Activated B cell treated with CpG ODN at 0.5 μM for 24 hours (primary cell): Measurements from ENCODE around the gene GLMP. TPM values are rescaled to one million over a fixed set of nuclear protein-coding genes. Genes with fewer than 3 reads are reported as not detected.

Experiments
- ATAC-seq: fragments of 200-7000 bp; cut with Tn5 transposase; one replicate; pipeline ENCODE4 v1.10.0; 2021; ENCODE audit warnings: low read depth, mild to moderate bottlenecking, moderate library complexity
- CTCF ChIA-PET: fragments of 350-600 bp; sonication (Branson Sonifier 250); formaldehyde crosslinking; loops from one replicate; lab custom pipeline; 2021; ENCODE audit warnings: antibody characterized with exemption; lab: Charles Lee
- POLR2A ChIA-PET: fragments of 350-600 bp; sonication (Branson Sonifier 250); formaldehyde crosslinking; loops from one replicate; lab custom pipeline; 2021; ENCODE audit warnings: antibody characterized with exemption; lab: Charles Lee
- DNase-seq: peaks from one replicate; pipeline ENCODE4 v3.0.0; 2022
- H3K27ac Mint-ChIP-seq: one replicate; pipeline ENCODE4 v1.8.0; 2020; ENCODE audit warnings: mixed read lengths
- H3K27me3 Mint-ChIP-seq: one replicate; pipeline ENCODE4 v1.8.0; 2021; ENCODE audit warnings: mixed read lengths
- H3K36me3 Mint-ChIP-seq: one replicate; pipeline ENCODE4 v1.8.0; 2021; ENCODE audit warnings: low read depth, mixed read lengths
- H3K4me1 Mint-ChIP-seq: one replicate; pipeline ENCODE4 v1.8.0; 2021; ENCODE audit warnings: mixed read lengths
- H3K4me3 Mint-ChIP-seq: one replicate; pipeline ENCODE4 v1.8.0; 2020; ENCODE audit warnings: mild to moderate bottlenecking, mixed read lengths
- H3K9me3 Mint-ChIP-seq: one replicate; pipeline ENCODE4 v1.8.0; 2020; ENCODE audit warnings: mixed read lengths
- CTCF ChIP-seq: fragments of 200-600 bp; IDR thresholded peaks from one replicate; pipeline ENCODE4 v1.8.0; 2022; ENCODE audit warnings: antibody characterized with exemption, mild to moderate bottlenecking
- intact Hi-C: fragments of 100-400 bp; cut with micrococcal nuclease; formaldehyde crosslinking; loops from one replicate; pipeline ENCODE4 v1.15.1; 2024
- total RNA-seq: library from RNA; stranded (reverse); gene quantifications from 2 replicates; pipeline ENCODE4 v1.2.3, GENCODE V29; 2022

GLMP gene
- total RNA-seq, 1 donor from 2014 or later: 15.9 TPM

- TF ChIP-seq CTCF: no peak
- Mint-ChIP-seq H3K4me1 (peaks cover 40% of the 10 kb centered on the region), H3K27ac (no peak overlapping the region), H3K9me3 (no peaks in the 10 kb centered on the region), H3K4me3 (no peak overlapping the region), H3K36me3 (peaks cover 54% of the 10 kb centered on the region), H3K27me3 (no peaks in the 10 kb centered on the region)
- DNase-seq (no peak), ATAC-seq (no peak)
- ChIA-PET POLR2A (interaction anchor here (0.6 kb wide), 1 partner anchor 438 kb away, joined by 4 read pairs; no protein-coding TSS in a partner anchor), CTCF (interaction anchor here (0.9 kb wide), 1 partner anchor 290 kb away, joined by 3 read pairs; no protein-coding TSS in a partner anchor)
- intact Hi-C loops: loop anchor here (5.0 kb wide), 2 partner anchors 37 to 68 kb away; partner anchors contain the start of gene PMF1
Measured at GRCh38 chr1:156279837-156280236, 15.6 kb downstream of the GLMP start.

GRCh38 chr1:156276966-156277381 lies 18.5 kb downstream of the GLMP start:
- DNase-seq: no peak
- Mint-ChIP-seq H3K4me1 (peaks cover 18% of the 10 kb centered on the region), H3K36me3 (peaks cover 74% of the 10 kb centered on the region), H3K27me3 (no peaks in the 10 kb centered on the region), H3K27ac (no peak overlapping the region), H3K9me3 (no peaks in the 10 kb centered on the region), H3K4me3 (no peak overlapping the region)
- ChIA-PET CTCF (no interaction called here), POLR2A (no interaction called here)
- intact Hi-C loops: no loop called here
- ATAC-seq: no peak
- no peak for TF ChIP-seq CTCF

- Mint-ChIP-seq H3K4me3 (no peak overlapping the region), H3K27ac (no peak overlapping the region), H3K4me1 (peaks cover 15% of the 10 kb centered on the region), H3K36me3 (peaks cover 78% of the 10 kb centered on the region), H3K27me3 (no peaks in the 10 kb centered on the region), H3K9me3 (no peaks in the 10 kb centered on the region)
- intact Hi-C loops: no loop called here
- ChIA-PET CTCF (no interaction called here), POLR2A (interaction anchor here (0.7 kb wide), 1 partner anchor 293 kb away, joined by 6 read pairs; no protein-coding TSS in a partner anchor)
- ATAC-seq (no peak), DNase-seq (no peak)
- TF ChIP-seq CTCF: no peak
Measured at GRCh38 chr1:156276532-156276931, 18.9 kb downstream of the GLMP start.

- Mint-ChIP-seq H3K27me3 (no peaks in the 10 kb centered on the region), H3K27ac (no peak overlapping the region), H3K4me1 (no peaks in the 10 kb centered on the region), H3K36me3 (peaks cover 87% of the 10 kb centered on the region), H3K4me3 (no peak overlapping the region), H3K9me3 (no peaks in the 10 kb centered on the region)
- no peak for TF ChIP-seq CTCF
- CTCF ChIA-PET: no interaction called here
- POLR2A ChIA-PET: interaction anchor here (0.7 to 1.3 kb wide), 2 partner anchors 49 to 57 kb away, joined by 3 to 4 read pairs; partner anchors contain the start of gene PMF1
- DNase-seq (no peak), ATAC-seq (no peak)
- intact Hi-C loops: no loop called here
Measured at GRCh38 chr1:156270314-156270713, 25.2 kb downstream of the GLMP start.

GRCh38 chr1:156268336-156268735 lies 27.1 kb downstream of the GLMP start:
- intact Hi-C loops: no loop called here
- CTCF ChIA-PET: no interaction called here
- TF ChIP-seq CTCF: no peak
- no peak for ATAC-seq
- Mint-ChIP-seq H3K36me3 (peaks cover 85% of the 10 kb centered on the region), H3K27me3 (no peaks in the 10 kb centered on the region), H3K4me1 (no peaks in the 10 kb centered on the region), H3K27ac (no peak overlapping the region), H3K9me3 (no peaks in the 10 kb centered on the region), H3K4me3 (no peak overlapping the region)
- no peak for DNase-seq
- POLR2A ChIA-PET: no interaction called here
